NB4 (cell line): ENCODE data around the gene CNPY1.

ENCODE experiments used
- CTCF ChIP-seq: IDR thresholded peaks from one replicate; pipeline ENCODE4 v1.5.1; 2012; ENCODE audit warnings: low read depth, low read length
- MAX ChIP-seq: IDR thresholded peaks from 2 replicates; pipeline ENCODE4 v1.6.1; 2011; ENCODE audit warnings: low read depth, low read length
- MYC ChIP-seq: IDR thresholded peaks from 2 replicates; pipeline ENCODE4 v1.6.1; 2011; ENCODE audit warnings: low read depth, low read length
- POLR2A ChIP-seq: IDR thresholded peaks from 2 replicates; pipeline ENCODE4 v1.6.1; 2011; ENCODE audit warnings: mild to moderate bottlenecking; ENCODE audit not compliant: insufficient read length; ENCODE audit errors: extremely low read depth

- no peak for TF ChIP-seq CTCF
- no peak for TF ChIP-seq MYC
- no peak for TF ChIP-seq POLR2A
- no peak for TF ChIP-seq MAX
These were observed 14.0 kb upstream of the CNPY1 start for GRCh38 chr7:155560196-155560885.
